ENCODE data around the gene NYNRIN.

DNA sequence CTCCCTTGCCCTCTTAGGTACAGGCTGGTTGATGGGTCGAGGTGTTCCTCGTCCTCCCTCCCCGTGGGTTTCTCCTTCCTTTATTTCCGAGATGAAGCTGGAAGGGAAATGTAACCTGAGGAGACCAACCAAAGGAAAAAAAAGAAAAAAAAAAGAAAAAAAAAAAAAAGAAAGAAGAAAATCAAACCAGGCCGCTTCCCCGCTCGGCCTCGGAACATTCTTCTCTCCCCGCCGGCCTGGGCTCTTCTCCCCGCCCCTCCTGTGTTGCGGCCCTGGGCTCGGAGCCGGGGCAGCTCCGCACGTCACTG is 32.4 kb upstream of the NYNRIN start:
- TF ChIP-seq, protein P1, sequence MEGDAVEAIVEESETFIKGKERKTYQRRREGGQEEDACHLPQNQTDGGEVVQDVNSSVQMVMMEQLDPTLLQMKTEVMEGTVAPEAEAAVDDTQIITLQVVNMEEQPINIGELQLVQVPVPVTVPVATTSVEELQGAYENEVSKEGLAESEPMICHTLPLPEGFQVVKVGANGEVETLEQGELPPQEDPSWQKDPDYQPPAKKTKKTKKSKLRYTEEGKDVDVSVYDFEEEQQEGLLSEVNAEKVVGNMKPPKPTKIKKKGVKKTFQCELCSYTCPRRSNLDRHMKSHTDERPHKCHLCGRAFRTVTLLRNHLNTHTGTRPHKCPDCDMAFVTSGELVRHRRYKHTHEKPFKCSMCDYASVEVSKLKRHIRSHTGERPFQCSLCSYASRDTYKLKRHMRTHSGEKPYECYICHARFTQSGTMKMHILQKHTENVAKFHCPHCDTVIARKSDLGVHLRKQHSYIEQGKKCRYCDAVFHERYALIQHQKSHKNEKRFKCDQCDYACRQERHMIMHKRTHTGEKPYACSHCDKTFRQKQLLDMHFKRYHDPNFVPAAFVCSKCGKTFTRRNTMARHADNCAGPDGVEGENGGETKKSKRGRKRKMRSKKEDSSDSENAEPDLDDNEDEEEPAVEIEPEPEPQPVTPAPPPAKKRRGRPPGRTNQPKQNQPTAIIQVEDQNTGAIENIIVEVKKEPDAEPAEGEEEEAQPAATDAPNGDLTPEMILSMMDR (IDR thresholded peaks at IDR 0.05), result no peak
- TF ChIP-seq POLR2A (IDR thresholded peaks at IDR 0.05) (no peak), EP300 (IDR thresholded peaks at IDR 0.05) (no peak)

All from ovary (tissue), 3 donors.